Hepatocyte (in vitro differentiated cells): ENCODE data around the gene ADAMTSL5.

Experiments
- CTCF ChIP-seq: fragments of 200-600 bp; sonication (generic); IDR thresholded peaks from 2 replicates; pipeline ENCODE4 v1.5.1; 2016; ENCODE audit warnings: antibody characterized with exemption, mild to moderate bottlenecking; ENCODE audit not compliant: poor library complexity
- EZH2 ChIP-seq: fragments of 200-600 bp; sonication (generic); IDR thresholded peaks from 2 replicates; pipeline ENCODE4 v1.6.1; 2016; ENCODE audit warnings: antibody characterized with exemption, mild to moderate bottlenecking, borderline replicate concordance
- EZH2phosphoT487 ChIP-seq: fragments of 200-600 bp; sonication (generic); IDR thresholded peaks from one replicate; pipeline ENCODE4 v1.6.1; 2018; ENCODE audit warnings: antibody characterized with exemption, mild to moderate bottlenecking, low read depth, moderate library complexity; ENCODE audit not compliant: unreplicated experiment, severe bottlenecking

- TF ChIP-seq CTCF (no peak), EZH2 (no peak), EZH2phosphoT487 (no peak)
Measured at GRCh38 chr19:1540365-1540925, 27.6 kb upstream of the ADAMTSL5 start.
